MCF 10A (cell line): ENCODE data around the gene SH3GL3. TPM values are rescaled to one million over a fixed set of nuclear protein-coding genes. Genes with fewer than 3 reads are reported as not detected.

ENCODE experiments used
- BruUV-seq: library from RNA; stranded (reverse); fragments of 400-500 nt; replicated peaks from 2 replicates; lab custom pipeline; 2021; lab: Mats Ljungman, UMichigan
- CTCF ChIA-PET: fragments of 300-600 bp; sonication (Branson Sonifier 250); formaldehyde crosslinking; extraction: SDS; loops from one replicate; lab custom pipeline; 2021; ENCODE audit warnings: antibody characterized with exemption, inconsistent platforms; lab: Yijun Ruan, JAX
- POLR2A ChIA-PET: fragments of 300-600, 350-650 bp; sonication (Branson Sonifier 250); formaldehyde crosslinking; extraction: SDS; loops from one replicate; lab custom pipeline; 2020; ENCODE audit warnings: antibody characterized with exemption, inconsistent platforms; lab: Yijun Ruan, JAX
- DNase-seq: peaks from one replicate; pipeline ENCODE4 v3.0.0-alpha.2; 2018; ENCODE audit not compliant: unreplicated experiment
- H3K27ac Mint-ChIP-seq: one replicate; pipeline ENCODE4 v1.8.0; 2022; ENCODE audit warnings: mild to moderate bottlenecking, low read depth, mixed read lengths; ENCODE audit not compliant: unreplicated experiment
- H3K27me3 Mint-ChIP-seq: one replicate; pipeline ENCODE4 v1.8.0; 2022; ENCODE audit warnings: mixed read lengths; ENCODE audit not compliant: insufficient read depth, unreplicated experiment
- H3K36me3 Mint-ChIP-seq: one replicate; pipeline ENCODE4 v1.8.0; 2022; ENCODE audit warnings: mild to moderate bottlenecking, moderate library complexity, mixed read lengths; ENCODE audit not compliant: insufficient read depth, unreplicated experiment
- H3K4me1 Mint-ChIP-seq: one replicate; pipeline ENCODE4 v1.8.0; 2022; ENCODE audit warnings: mixed read lengths; ENCODE audit not compliant: insufficient read depth, unreplicated experiment
- H3K4me3 Mint-ChIP-seq: one replicate; pipeline ENCODE4 v1.8.0; 2022; ENCODE audit warnings: mild to moderate bottlenecking, moderate library complexity, mixed read lengths; ENCODE audit not compliant: unreplicated experiment
- H3K9me3 Mint-ChIP-seq: one replicate; pipeline ENCODE4 v1.8.0; 2022; ENCODE audit warnings: mixed read lengths; ENCODE audit not compliant: unreplicated experiment
- intact Hi-C: fragments of 100-400 bp; cut with micrococcal nuclease; formaldehyde crosslinking; loops from 2 replicates; pipeline ENCODE4 v1.14.1; 2022
- total RNA-seq: library from RNA; stranded (reverse); gene quantifications from 2 replicates; pipeline ENCODE4 v1.2.3, GENCODE V29; 2022
- TF ChIP-seq, protein P1 (sequence below): fragments of 200-600 bp; IDR thresholded peaks from one replicate; pipeline ENCODE4 v1.8.0; 2022; ENCODE audit warnings: antibody characterized with exemption, mild to moderate bottlenecking; ENCODE audit not compliant: unreplicated experiment

The SH3GL3 gene
- total RNA-seq, 1 experiment from 2014 or later = 0.19 TPM

DNA sequence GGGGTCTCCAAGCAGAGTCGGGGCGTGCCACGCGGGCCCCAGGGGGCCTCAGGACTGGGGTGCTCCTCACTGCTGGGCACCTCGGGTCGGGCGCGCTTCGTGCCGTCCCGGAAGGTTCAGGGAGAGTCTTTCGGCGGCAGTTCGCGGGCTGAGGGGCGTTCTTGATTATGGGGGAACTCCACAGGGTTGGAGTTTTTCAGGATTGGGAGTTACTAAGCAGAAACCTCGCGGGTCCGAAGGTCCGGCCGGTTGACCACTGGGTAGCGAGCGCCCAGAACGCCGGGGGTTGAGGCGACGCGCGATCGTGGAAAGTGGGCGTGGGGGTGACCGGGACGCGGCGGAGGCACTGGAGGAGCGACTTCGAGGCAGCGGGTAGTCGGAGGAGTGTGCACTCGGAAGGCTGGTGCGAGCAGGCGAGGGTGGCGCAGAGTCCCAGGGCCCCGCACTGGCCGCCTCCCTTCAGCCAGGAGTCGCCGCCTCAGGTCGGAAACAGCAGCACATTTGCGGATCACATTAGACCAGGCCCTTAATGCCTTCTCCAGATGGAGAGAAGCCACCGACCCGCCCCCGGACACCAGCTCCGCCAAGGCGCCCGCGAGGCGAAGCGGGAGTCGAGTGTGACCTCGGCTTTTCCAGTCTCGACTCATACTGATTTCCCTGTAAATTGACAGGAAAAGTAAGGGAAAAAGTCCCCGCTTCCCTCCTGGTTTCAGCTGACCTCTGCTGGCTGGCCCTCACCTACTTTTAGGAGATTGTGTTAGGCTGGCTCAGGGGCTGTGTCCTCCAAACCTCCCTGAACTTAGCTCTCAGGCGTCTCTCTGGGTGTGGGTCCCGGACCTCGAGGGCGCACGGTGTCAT lies 207.5 kb downstream of the SH3GL3 start:
- no TSS peak for BruUV-seq
- no peaks in the 10 kb centered on the region for H3K27me3 Mint-ChIP-seq
- ChIA-PET POLR2A (no interaction called here), CTCF (interaction anchor here (0.6 to 1.0 kb wide), 2 partner anchors 10 to 384 kb away, joined by 3 read pairs; no protein-coding TSS in a partner anchor)
- no peak for DNase-seq
- H3K36me3 Mint-ChIP-seq = no peaks in the 10 kb centered on the region
- no peaks in the 10 kb centered on the region for H3K4me1 Mint-ChIP-seq
- no peak overlapping the region for H3K4me3 Mint-ChIP-seq
- intact Hi-C loops = loop anchor here (5.0 kb wide), 1 partner anchor 378 kb away; no protein-coding TSS in a partner anchor
- TF ChIP-seq, protein P1, sequence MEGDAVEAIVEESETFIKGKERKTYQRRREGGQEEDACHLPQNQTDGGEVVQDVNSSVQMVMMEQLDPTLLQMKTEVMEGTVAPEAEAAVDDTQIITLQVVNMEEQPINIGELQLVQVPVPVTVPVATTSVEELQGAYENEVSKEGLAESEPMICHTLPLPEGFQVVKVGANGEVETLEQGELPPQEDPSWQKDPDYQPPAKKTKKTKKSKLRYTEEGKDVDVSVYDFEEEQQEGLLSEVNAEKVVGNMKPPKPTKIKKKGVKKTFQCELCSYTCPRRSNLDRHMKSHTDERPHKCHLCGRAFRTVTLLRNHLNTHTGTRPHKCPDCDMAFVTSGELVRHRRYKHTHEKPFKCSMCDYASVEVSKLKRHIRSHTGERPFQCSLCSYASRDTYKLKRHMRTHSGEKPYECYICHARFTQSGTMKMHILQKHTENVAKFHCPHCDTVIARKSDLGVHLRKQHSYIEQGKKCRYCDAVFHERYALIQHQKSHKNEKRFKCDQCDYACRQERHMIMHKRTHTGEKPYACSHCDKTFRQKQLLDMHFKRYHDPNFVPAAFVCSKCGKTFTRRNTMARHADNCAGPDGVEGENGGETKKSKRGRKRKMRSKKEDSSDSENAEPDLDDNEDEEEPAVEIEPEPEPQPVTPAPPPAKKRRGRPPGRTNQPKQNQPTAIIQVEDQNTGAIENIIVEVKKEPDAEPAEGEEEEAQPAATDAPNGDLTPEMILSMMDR = no peak
- no peaks in the 10 kb centered on the region for H3K9me3 Mint-ChIP-seq
- no peak overlapping the region for H3K27ac Mint-ChIP-seq

DNA sequence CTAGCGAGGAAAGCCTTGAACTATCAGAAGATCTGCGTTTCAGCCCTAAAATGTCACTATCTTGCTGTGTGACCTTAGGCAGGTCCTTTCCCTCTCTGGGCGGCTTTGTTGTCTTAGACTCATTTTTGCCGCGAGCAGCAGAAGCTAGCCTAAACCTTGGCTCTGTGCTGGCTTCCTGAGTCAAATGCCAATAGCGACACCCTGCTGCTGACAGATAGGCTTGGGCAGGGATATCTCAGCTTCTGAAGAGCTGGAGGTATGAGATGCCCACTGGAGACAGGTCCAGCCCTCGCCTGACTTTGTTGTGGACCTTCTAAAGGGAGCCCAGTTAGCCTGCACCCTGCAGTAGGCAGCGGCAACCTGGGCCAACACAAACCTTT lies 208.1 kb downstream of the SH3GL3 start:
- Mint-ChIP-seq H3K9me3 (no peaks in the 10 kb centered on the region), H3K4me1 (no peaks in the 10 kb centered on the region), H3K27me3 (no peaks in the 10 kb centered on the region), H3K36me3 (no peaks in the 10 kb centered on the region), H3K4me3 (no peak overlapping the region), H3K27ac (no peak overlapping the region)
- CTCF ChIA-PET = interaction anchor here (2.0 kb wide), 1 partner anchor 379 kb away, joined by 11 read pairs; no protein-coding TSS in a partner anchor
- intact Hi-C loops = no loop called here
- TF ChIP-seq, protein P1 = no peak
- no TSS peak for BruUV-seq
- no peak for DNase-seq
- POLR2A ChIA-PET = no interaction called here

DNA sequence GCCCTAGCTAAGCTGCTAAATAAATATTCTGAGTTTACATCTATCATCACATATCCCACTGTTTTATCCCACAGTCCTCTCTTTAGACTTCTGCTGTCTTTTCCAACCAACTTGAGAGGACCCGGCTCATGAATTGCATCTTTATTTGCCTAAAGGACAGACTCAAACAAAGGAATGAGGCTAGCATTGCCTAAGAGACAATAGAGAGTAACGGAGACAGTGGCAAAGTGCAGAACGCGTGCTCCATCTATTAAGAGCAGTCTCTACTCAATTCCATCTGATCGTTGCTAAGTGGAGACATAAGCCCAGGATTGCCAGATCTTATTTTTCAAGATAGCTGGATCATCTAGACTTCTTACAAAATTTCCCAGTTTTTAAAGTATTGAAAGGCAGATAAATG lies 209.1 kb downstream of the SH3GL3 start:
- CTCF ChIA-PET = interaction anchor here (2.0 kb wide), 1 partner anchor 378 kb away, joined by 11 read pairs; no protein-coding TSS in a partner anchor
- no TSS peak for BruUV-seq
- Mint-ChIP-seq H3K27ac (no peak overlapping the region), H3K36me3 (no peaks in the 10 kb centered on the region), H3K9me3 (no peaks in the 10 kb centered on the region), H3K27me3 (no peaks in the 10 kb centered on the region), H3K4me1 (no peaks in the 10 kb centered on the region), H3K4me3 (no peak overlapping the region)
- intact Hi-C loops = no loop called here
- DNase-seq = no peak
- POLR2A ChIA-PET = no interaction called here
- TF ChIP-seq, protein P1 = no peak

DNA sequence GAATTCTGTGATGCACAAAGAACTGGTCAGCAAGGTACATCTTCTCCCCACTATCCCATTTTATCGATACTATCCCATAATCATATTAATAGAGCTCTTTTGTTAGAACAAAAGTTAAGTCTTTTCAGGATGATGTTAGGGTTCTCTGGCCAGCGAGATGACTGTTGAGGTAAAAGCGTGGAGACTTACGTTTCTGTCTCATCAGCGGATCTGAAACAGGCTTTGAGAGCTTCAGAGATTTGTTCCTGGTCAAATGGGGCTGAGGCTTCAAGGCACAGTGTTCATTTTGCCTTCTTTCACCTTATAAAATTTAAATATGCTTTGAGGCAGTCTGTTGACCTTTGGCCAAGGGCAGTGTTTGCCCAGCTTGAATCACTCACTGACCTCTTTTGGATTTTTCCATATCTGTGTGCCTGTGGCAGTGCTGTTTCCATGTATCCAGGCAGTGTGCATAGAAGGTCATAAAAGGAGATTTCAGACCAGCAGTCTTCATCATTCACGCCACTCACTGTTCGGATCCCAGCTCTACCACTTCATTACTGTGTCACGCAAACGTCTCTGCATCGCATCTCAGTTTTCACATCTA lies 209.9 kb downstream of the SH3GL3 start:
- no peak for DNase-seq
- Mint-ChIP-seq H3K9me3 (no peaks in the 10 kb centered on the region), H3K27ac (no peak overlapping the region), H3K4me1 (no peaks in the 10 kb centered on the region), H3K4me3 (no peak overlapping the region), H3K36me3 (no peaks in the 10 kb centered on the region), H3K27me3 (no peaks in the 10 kb centered on the region)
- no TSS peak for BruUV-seq
- ChIA-PET CTCF (interaction anchor here (1.1 to 2.0 kb wide), 2 partner anchors 12 to 378 kb away, joined by 5 to 11 read pairs; no protein-coding TSS in a partner anchor), POLR2A (no interaction called here)
- TF ChIP-seq, protein P1 = no peak
- intact Hi-C loops = no loop called here
